ENCODE data around the gene CASP14.

GRCh38 chr19:15048885-15049541 lies at the start of gene CASP14:
- TF ChIP-seq ZNF384 (IDR thresholded peaks at IDR 0.05) (no peak), FOXM1 (IDR thresholded peaks at IDR 0.05; ENCODE audit: borderline replicate concordance) (no peak)
